H1 (cell line): ENCODE results near the gene RAPGEF1. TPM values are rescaled to one million over a fixed set of nuclear protein-coding genes. Genes with fewer than 3 reads are reported as not detected.
A peak's percentile ranks its signal among the peaks of the same experiment; 100 is the strongest.

Experiments
- CTCF ChIA-PET: fragments of 300-600 bp; sonication (Branson Sonifier 250); formaldehyde crosslinking; loops from one replicate; lab custom pipeline; 2021; ENCODE audit not compliant: partially characterized antibody; lab: Charles Lee
- POLR2A ChIA-PET: fragments of 300-600 bp; sonication (Branson Sonifier 250); formaldehyde crosslinking; loops from one replicate; lab custom pipeline; 2021; ENCODE audit warnings: inconsistent platforms; ENCODE audit not compliant: partially characterized antibody; lab: Charles Lee
- DNase-seq, 2 experiments: peaks; one replicate each; pipeline versions ENCODE4 v3.0.0 to v3.0.0-alpha.2; 2010 to 2022; ENCODE audit warnings: low spot score in 2 of 2, low read depth in 1 of 2, mixed read lengths in 1 of 2
- FAIRE-seq: peaks from 2 replicates; lab custom pipeline; 2011; peaks lifted over from hg19 to GRCh38; lab: Jason Lieb, UNC
- H2AFZ ChIP-seq: 2 replicates; pipeline ENCODE4 v1.8.1; 2012; ENCODE audit warnings: low read length, inconsistent platforms
- H2AK5ac ChIP-seq: 2 replicates; pipeline ENCODE4 v1.6.1; 2013; ENCODE audit warnings: low read depth, low read length
- H2BK120ac ChIP-seq: replicated peaks from 2 replicates; pipeline ENCODE3; 2013; ENCODE audit warnings: low read depth, low read length, inconsistent platforms
- H2BK12ac ChIP-seq: 2 replicates; pipeline ENCODE4 v1.6.1; 2013; ENCODE audit warnings: low read depth, low read length
- H2BK15ac ChIP-seq: 2 replicates; pipeline ENCODE4 v1.6.1; 2013; ENCODE audit warnings: low read length
- H2BK20ac ChIP-seq: 2 replicates; pipeline ENCODE4 v1.6.1; 2013; ENCODE audit warnings: low read length
- H2BK5ac ChIP-seq: 2 replicates; pipeline ENCODE4 v1.6.1; 2013; ENCODE audit warnings: low read depth, low read length
- H3K14ac ChIP-seq: 2 replicates; pipeline ENCODE4 v1.6.1; 2013; ENCODE audit warnings: inconsistent platforms; ENCODE audit not compliant: insufficient read length
- H3K18ac ChIP-seq: 2 replicates; pipeline ENCODE4 v1.6.1; 2013; ENCODE audit warnings: low read length; ENCODE audit errors: extremely low read depth
- H3K23ac ChIP-seq: 2 replicates; pipeline ENCODE4 v1.6.1; 2013; ENCODE audit warnings: inconsistent platforms; ENCODE audit not compliant: insufficient read length
- H3K23me2 ChIP-seq: 2 replicates; pipeline ENCODE4 v1.6.1; 2013; ENCODE audit warnings: low read depth, low read length
- H3K27ac ChIP-seq: 2 replicates; pipeline ENCODE4 v1.6.1; 2011; ENCODE audit warnings: low read depth, low read length, inconsistent platforms
- H3K27me3 ChIP-seq, 4 experiments: replicated peaks in 1 of 4; 1 replicate in 1 of 4; 2 replicates in 3 of 4; pipeline versions ENCODE4 v1.6.1 to v1.8.1; 2011 to 2013; ENCODE audit warnings: low read length in 3 of 4, mild to moderate bottlenecking in 3 of 4, inconsistent platforms in 2 of 4, mixed read lengths in 2 of 4, moderate library complexity in 1 of 4; ENCODE audit not compliant: control insufficient read depth in 3 of 4, insufficient read depth in 3 of 4; ENCODE audit errors: extremely low read depth in 1 of 4
- H3K36me3 ChIP-seq, 4 experiments: 2 replicates each; pipeline versions ENCODE4 v1.6.1 to v1.8.1; 2011 to 2013; ENCODE audit warnings: mild to moderate bottlenecking in 4 of 4, low read length in 3 of 4, moderate library complexity in 2 of 4, control low read depth in 1 of 4, inconsistent platforms in 1 of 4; ENCODE audit not compliant: insufficient read depth in 4 of 4, control insufficient read depth in 2 of 4
- H3K4ac ChIP-seq: replicated peaks from 2 replicates; pipeline ENCODE3; 2013; ENCODE audit warnings: low read length, low read depth, mixed read lengths, inconsistent platforms; ENCODE audit not compliant: insufficient read length
- H3K4me1 ChIP-seq, 4 experiments: replicated peaks in 1 of 4; 1 replicate in 1 of 4; 2 replicates in 3 of 4; pipeline versions ENCODE4 v1.6.1 to v1.8.1; 2011 to 2013; ENCODE audit warnings: low read length in 3 of 4, inconsistent platforms in 2 of 4, mixed read lengths in 1 of 4; ENCODE audit not compliant: insufficient read depth in 4 of 4, control insufficient read depth in 3 of 4
- H3K4me2 ChIP-seq, 2 experiments: 2 replicates each; pipeline versions ENCODE4 v1.6.1 to v1.8.1; 2011 to 2013; ENCODE audit warnings: low read depth in 2 of 2, low read length in 2 of 2, control low read depth in 1 of 2, inconsistent platforms in 1 of 2, mild to moderate bottlenecking in 1 of 2; ENCODE audit not compliant: insufficient read depth in 1 of 2
- H3K4me3 ChIP-seq, 4 experiments: fragments of 200-600, 300-600 bp in 1 of 4; sonication (generic), shearing (Covaris generic), sonication (Bioruptor Twin) in 1 of 4; 2 replicates each; pipeline versions ENCODE4 v1.5.1 to v1.8.1; 2011 to 2016; ENCODE audit warnings: low read length in 4 of 4, low read depth in 3 of 4, control low read depth in 2 of 4, inconsistent platforms in 2 of 4, mild to moderate bottlenecking in 2 of 4, mixed read lengths in 1 of 4, moderate library complexity in 1 of 4; ENCODE audit not compliant: insufficient read depth in 2 of 4; ENCODE audit errors: extremely low read depth in 1 of 4
- H3K56ac ChIP-seq: replicated peaks from 2 replicates; pipeline ENCODE3; 2013; ENCODE audit warnings: low read depth, mild to moderate bottlenecking, mixed read lengths, low read length, inconsistent platforms; ENCODE audit not compliant: insufficient read length
- H3K79me1 ChIP-seq: 2 replicates; pipeline ENCODE4 v1.6.1; 2013; ENCODE audit warnings: low read depth, low read length, control low read depth
- H3K79me2 ChIP-seq, 2 experiments: 2 replicates each; pipeline versions ENCODE4 v1.6.1 to v1.8.1; 2012 to 2013; ENCODE audit warnings: low read length in 2 of 2, mild to moderate bottlenecking in 2 of 2, inconsistent platforms in 1 of 2; ENCODE audit not compliant: insufficient read depth in 2 of 2, control insufficient read depth in 1 of 2
- H3K9ac ChIP-seq, 4 experiments: replicated peaks in 1 of 4; 1 replicate in 1 of 4; 2 replicates in 3 of 4; pipeline versions ENCODE4 v1.6.1 to v1.8.1; 2011 to 2013; ENCODE audit warnings: low read depth in 3 of 4, low read length in 3 of 4, control low read depth in 2 of 4, mild to moderate bottlenecking in 2 of 4, moderate library complexity in 2 of 4, inconsistent platforms in 1 of 4; ENCODE audit errors: extremely low read depth in 1 of 4
- H3K9me3 ChIP-seq, 2 experiments: 2 replicates each; pipeline versions ENCODE4 v1.6.1 to v1.8.1; 2012 to 2013; ENCODE audit warnings: mild to moderate bottlenecking in 2 of 2, moderate library complexity in 2 of 2, control low read depth in 1 of 2, inconsistent platforms in 1 of 2, low read depth in 1 of 2, low read length in 1 of 2, mixed read lengths in 1 of 2; ENCODE audit not compliant: insufficient read depth in 2 of 2
- H4K20me1 ChIP-seq, 2 experiments: replicated peaks in 1 of 2; 2 replicates each; pipeline versions ENCODE3 to v1.8.1; 2011 to 2013; ENCODE audit warnings: inconsistent platforms in 2 of 2, low read length in 2 of 2, mild to moderate bottlenecking in 1 of 2; ENCODE audit not compliant: insufficient read depth in 2 of 2, control insufficient read depth in 1 of 2
- H4K5ac ChIP-seq: 2 replicates; pipeline ENCODE4 v1.6.1; 2013; ENCODE audit warnings: low read length, low read depth, mixed read lengths, inconsistent platforms; ENCODE audit not compliant: insufficient read length
- H4K8ac ChIP-seq: 2 replicates; pipeline ENCODE4 v1.8.0; 2013; ENCODE audit warnings: mild to moderate bottlenecking, moderate library complexity, low read length, inconsistent platforms; ENCODE audit not compliant: insufficient read depth; ENCODE audit errors: extremely low read depth
- H4K91ac ChIP-seq: replicated peaks from 2 replicates; pipeline ENCODE3; 2013; ENCODE audit warnings: low read length, mixed read lengths, inconsistent platforms; ENCODE audit not compliant: insufficient read length
- BACH1 ChIP-seq: IDR thresholded peaks from 2 replicates; pipeline ENCODE4 v1.6.1; 2012; ENCODE audit warnings: low read length, improper control_type of control experiment
- MAFK ChIP-seq: IDR thresholded peaks from 2 replicates; pipeline ENCODE4 v1.6.1; 2012; ENCODE audit warnings: low read depth, mild to moderate bottlenecking, improper control_type of control experiment, low read length
- YY1 ChIP-seq: IDR thresholded peaks from 2 replicates; pipeline ENCODE4 v1.6.1; 2011; ENCODE audit warnings: low read depth, mild to moderate bottlenecking, low read length
- WGBS, 2 experiments: shearing (Covaris generic) in 1 of 2; methylation state at CpG; one replicate each; pipeline versions ENCODE4 v1.1.6 to v1.1.7; 2013 to 2015; ENCODE audit warnings: low lambda C conversion rate in 2 of 2, mixed read lengths in 2 of 2, inconsistent platforms in 1 of 2, low coverage in 1 of 2, missing lambda C conversion rate in 1 of 2; ENCODE audit not compliant: insufficient replicate concordance in 2 of 2, insufficient coverage in 1 of 2, insufficient read length in 1 of 2; ENCODE audit errors: extremely low coverage in 1 of 2, missing lambda C conversion rate in 1 of 2; 5-methylcytosine and 5-hydroxymethylcytosine counted together
- polyA plus RNA-seq, 7 experiments: library from polyadenylated mRNA; depleted of rRNA in 3 of 7; stranded (reverse) in 5 of 7; unstranded in 2 of 7; fragments of >200 nt in 5 of 7; fragments of 200-250 nt in 2 of 7; gene quantifications; 1 replicate in 5 of 7; 2 replicates in 1 of 7; 4 replicates in 1 of 7; pipeline versions ENCODE4 v1.2.1 to v1.2.3, GENCODE V29; 2011 to 2013; ENCODE audit warnings: missing spikeins in 2 of 7, mixed read lengths in 2 of 7
- total RNA-seq: library from RNA; stranded (reverse); fragmentation: NEBNext Ultra II Directional; extraction: Animal tissue kit (Norgen Biotek cat#: 25700); gene quantifications from 2 replicates; pipeline ENCODE4 v1.2.1, GENCODE V29; 2021

Gene RAPGEF1
- total and polyA plus RNA-seq, 2 of the 8 experiments (the other 6 are each of a cell fraction or from before 2014, with no cell fraction given): 29.7 to 78.9 TPM

DNA sequence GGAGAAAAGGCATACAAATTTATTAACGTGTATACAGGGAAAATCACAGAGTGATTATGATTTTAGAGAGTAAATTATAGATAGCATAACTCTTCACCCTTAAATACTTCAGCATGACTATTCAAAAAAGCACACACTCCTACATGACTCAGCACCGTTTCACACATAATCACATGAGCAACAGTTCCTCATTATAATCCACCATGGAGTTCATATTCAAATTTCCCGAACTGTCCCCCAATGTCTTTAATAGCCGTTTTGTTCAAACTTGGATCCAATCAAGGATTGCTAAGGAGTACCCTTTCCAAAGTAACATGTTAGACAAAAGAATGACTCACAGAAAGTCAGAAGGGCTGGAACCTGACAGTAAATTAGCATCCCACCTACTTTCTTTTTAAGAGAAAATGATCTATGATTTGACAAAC, 32.1 kb downstream of the RAPGEF1 start:
- FAIRE-seq: no peak
- CTCF ChIA-PET: interaction anchor here (0.8 to 1.8 kb wide), 2 partner anchors 35 to 116 kb away, joined by 3 to 5 read pairs; no protein-coding TSS in a partner anchor
- no peak overlapping the region for H3K14ac ChIP-seq
- H3K4me3 ChIP-seq: no peak overlapping the region
- no peak overlapping the region for H2BK20ac ChIP-seq
- H3K27me3 ChIP-seq: no peaks in the 10 kb centered on the region; a peak in 1 of 7 replicates
- H3K56ac ChIP-seq: no peak overlapping the region
- H2BK5ac ChIP-seq: no peak overlapping the region
- no peak overlapping the region for H2BK120ac ChIP-seq
- no peaks in the 10 kb centered on the region for H3K36me3 ChIP-seq
- H3K18ac ChIP-seq: no peak overlapping the region
- H3K79me1 ChIP-seq: peaks cover 5% of the 10 kb centered on the region
- H3K4ac ChIP-seq: no peak overlapping the region
- 84% methylated on average over 4 of the region's 4 CpGs; no CpG with 5 or more reads in 1 of the 2 experiments for WGBS, 2 experiments
- no peak for TF ChIP-seq YY1
- peak; percentile 85 for TF ChIP-seq BACH1
- peak; percentile 58; the same call in 1 of the 2 replicates for TF ChIP-seq MAFK
- no peak for DNase-seq
- peaks cover 0 to 3% of the 10 kb centered on the region in 2 experiments for H4K20me1 ChIP-seq
- POLR2A ChIA-PET: no interaction called here
- no peak overlapping the region for H3K27ac ChIP-seq
- no peak overlapping the region for H2BK15ac ChIP-seq
- no peak overlapping the region for H4K91ac ChIP-seq
- no peaks in the 10 kb centered on the region for H3K23me2 ChIP-seq
- no peak overlapping the region for H3K9ac ChIP-seq
- no peak overlapping the region for H2BK12ac ChIP-seq
- H3K4me1 ChIP-seq: peaks cover 2 to 26% (median 13%) of the 10 kb centered on the region in 4 experiments
- no peak overlapping the region for H2AFZ ChIP-seq
- peaks cover 0 to 72% of the 10 kb centered on the region in 2 experiments; a peak in 2 of 4 replicates for H3K79me2 ChIP-seq
- H2AK5ac ChIP-seq: no peak overlapping the region
- no peaks in the 10 kb centered on the region for H3K9me3 ChIP-seq
- no peak overlapping the region for H3K23ac ChIP-seq
- H4K8ac ChIP-seq: no peak overlapping the region
- H4K5ac ChIP-seq: no peak overlapping the region
- no peak overlapping the region for H3K4me2 ChIP-seq
